H9 (cell line): Measurements from ENCODE around the gene NOP16. TPM values are rescaled to one million over a fixed set of nuclear protein-coding genes. Genes with fewer than 3 reads are reported as not detected.

Experiments
- DNase-seq: peaks from one replicate; pipeline ENCODE4 v3.0.0-alpha.2; 2017
- H2AFZ ChIP-seq: one replicate; pipeline ENCODE4 v1.6.1; 2013; ENCODE audit warnings: mild to moderate bottlenecking, low read length, control low read depth, moderate library complexity
- H2AK5ac ChIP-seq: 2 replicates; pipeline ENCODE4 v1.6.1; 2013; ENCODE audit warnings: low read length, control low read depth, mixed read lengths; ENCODE audit not compliant: insufficient read length
- H2BK120ac ChIP-seq: one replicate; pipeline ENCODE4 v1.6.1; 2013; ENCODE audit warnings: low read depth, mild to moderate bottlenecking, low read length, control low read depth, inconsistent platforms; ENCODE audit not compliant: poor library complexity, severe bottlenecking
- H2BK12ac ChIP-seq: 2 replicates; pipeline ENCODE4 v1.6.1; 2013; ENCODE audit warnings: low read length, control low read depth, mixed read lengths, low read depth; ENCODE audit not compliant: insufficient read length
- H2BK15ac ChIP-seq: 2 replicates; pipeline ENCODE4 v1.6.1; 2013; ENCODE audit warnings: low read depth, low read length, control low read depth
- H2BK20ac ChIP-seq: one replicate; pipeline ENCODE4 v1.6.1; 2013; ENCODE audit warnings: low read depth, mild to moderate bottlenecking, low read length, control low read depth, inconsistent platforms; ENCODE audit not compliant: poor library complexity, severe bottlenecking
- H2BK5ac ChIP-seq: 2 replicates; pipeline ENCODE4 v1.6.1; 2013; ENCODE audit warnings: low read length, control low read depth, mixed read lengths; ENCODE audit not compliant: insufficient read length
- H3K14ac ChIP-seq: 2 replicates; pipeline ENCODE4 v1.6.1; 2013; ENCODE audit warnings: low read length, control low read depth; ENCODE audit not compliant: insufficient read depth
- H3K18ac ChIP-seq: 2 replicates; pipeline ENCODE4 v1.6.1; 2013; ENCODE audit warnings: low read depth, mild to moderate bottlenecking, mixed read lengths, low read length, control low read depth; ENCODE audit not compliant: insufficient read length
- H3K23ac ChIP-seq: 2 replicates; pipeline ENCODE4 v1.6.1; 2013; ENCODE audit warnings: low read length, control low read depth, mixed read lengths, low read depth; ENCODE audit not compliant: insufficient read length
- H3K23me2 ChIP-seq: 2 replicates; pipeline ENCODE4 v1.6.1; 2013; ENCODE audit warnings: low read depth, mild to moderate bottlenecking, mixed read lengths, low read length, control low read depth; ENCODE audit not compliant: insufficient read length, poor library complexity, severe bottlenecking
- H3K27ac ChIP-seq: 2 replicates; pipeline ENCODE4 v1.5.1; 2013; ENCODE audit warnings: low read length, control low read depth, mixed read lengths, low read depth; ENCODE audit not compliant: insufficient read length
- H3K27me3 ChIP-seq: 2 replicates; pipeline ENCODE4 v1.6.1; 2013; ENCODE audit warnings: low read length, control low read depth, inconsistent platforms; ENCODE audit not compliant: insufficient read depth
- H3K4ac ChIP-seq: 2 replicates; pipeline ENCODE4 v1.6.1; 2013; ENCODE audit warnings: low read depth, mild to moderate bottlenecking, control low read depth, inconsistent platforms, low read length, moderate library complexity
- H3K4me1 ChIP-seq: 2 replicates; pipeline ENCODE4 v1.6.1; 2013; ENCODE audit warnings: low read length, control low read depth, inconsistent platforms; ENCODE audit not compliant: insufficient read depth
- H3K4me2 ChIP-seq: 2 replicates; pipeline ENCODE4 v1.6.1; 2013; ENCODE audit warnings: low read length, control low read depth, mixed read lengths; ENCODE audit not compliant: insufficient read length, insufficient read depth
- H3K56ac ChIP-seq: 2 replicates; pipeline ENCODE4 v1.6.1; 2013; ENCODE audit warnings: low read depth, mild to moderate bottlenecking, mixed read lengths, low read length, control low read depth; ENCODE audit not compliant: insufficient read length
- H3K79me1 ChIP-seq: 2 replicates; pipeline ENCODE4 v1.6.1; 2013; ENCODE audit warnings: low read depth, mild to moderate bottlenecking, moderate library complexity, low read length, control low read depth, inconsistent platforms; ENCODE audit not compliant: insufficient read depth, poor library complexity, severe bottlenecking
- H3K79me2 ChIP-seq: 2 replicates; pipeline ENCODE4 v1.6.1; 2013; ENCODE audit warnings: low read length, control low read depth, inconsistent platforms; ENCODE audit not compliant: insufficient read depth
- H3K9ac ChIP-seq: 2 replicates; pipeline ENCODE4 v1.6.1; 2013; ENCODE audit warnings: low read length, control low read depth, mixed read lengths; ENCODE audit not compliant: insufficient read length; ENCODE audit errors: extremely low read depth
- H3K9me3 ChIP-seq: one replicate; pipeline ENCODE4 v1.6.1; 2013; ENCODE audit warnings: low read depth, low read length, inconsistent platforms; ENCODE audit not compliant: control insufficient read depth
- H3T11ph ChIP-seq: one replicate; pipeline ENCODE4 v1.6.1; 2013; ENCODE audit warnings: mild to moderate bottlenecking, low read length, control low read depth, inconsistent platforms
- H4K20me1 ChIP-seq: one replicate; pipeline ENCODE4 v1.6.1; 2013; ENCODE audit not compliant: control insufficient read depth, insufficient read length, insufficient read depth
- H4K5ac ChIP-seq: 2 replicates; pipeline ENCODE4 v1.6.1; 2013; ENCODE audit warnings: low read depth, mild to moderate bottlenecking, mixed read lengths, low read length, control low read depth; ENCODE audit not compliant: insufficient read length
- H4K8ac ChIP-seq: replicated peaks from 2 replicates; pipeline ENCODE4 v1.6.1; 2013; ENCODE audit warnings: low read length, control low read depth, mixed read lengths, low read depth; ENCODE audit not compliant: insufficient read length
- H4K91ac ChIP-seq: 2 replicates; pipeline ENCODE4 v1.6.1; 2013; ENCODE audit warnings: low read depth, mild to moderate bottlenecking, moderate library complexity, mixed read lengths, low read length, control low read depth; ENCODE audit not compliant: insufficient read length
- H3K27ac Mint-ChIP-seq, 3 experiments: 2 replicates in 2 of 3; 3 replicates in 1 of 3; pipeline ENCODE4 v1.8.0; 2020 to 2021; ENCODE audit warnings: mixed read lengths in 3 of 3, mild to moderate bottlenecking in 1 of 3, moderate library complexity in 1 of 3
- H3K27me3 Mint-ChIP-seq: 2 replicates; pipeline ENCODE4 v1.8.0; 2021; ENCODE audit warnings: low read depth, mild to moderate bottlenecking, moderate library complexity, mixed read lengths
- H3K36me3 Mint-ChIP-seq, 3 experiments: 2 replicates in 2 of 3; 3 replicates in 1 of 3; pipeline ENCODE4 v1.8.0; 2020 to 2021; ENCODE audit warnings: low read depth in 3 of 3, mixed read lengths in 3 of 3; ENCODE audit not compliant: insufficient read depth in 1 of 3
- H3K4me1 Mint-ChIP-seq, 2 experiments: 2 replicates each; pipeline ENCODE4 v1.8.0; 2020; ENCODE audit warnings: mixed read lengths in 2 of 2
- H3K4me3 Mint-ChIP-seq, 2 experiments: 2 replicates in 1 of 2; 3 replicates in 1 of 2; pipeline ENCODE4 v1.8.0; 2020 to 2021; ENCODE audit warnings: mild to moderate bottlenecking in 2 of 2, mixed read lengths in 2 of 2, moderate library complexity in 1 of 2
- H3K9me3 Mint-ChIP-seq, 2 experiments: 2 replicates in 1 of 2; 3 replicates in 1 of 2; pipeline ENCODE4 v1.8.0; 2020; ENCODE audit warnings: mild to moderate bottlenecking in 2 of 2, mixed read lengths in 2 of 2, moderate library complexity in 1 of 2
- WGBS: extraction: QIAGEN DNeasy Blood & Tissue Kit; methylation state at CpG from one replicate; pipeline ENCODE4 v1.1.7; 2013; ENCODE audit warnings: missing lambda C conversion rate, low lambda C conversion rate, mixed read lengths; ENCODE audit not compliant: insufficient read length; ENCODE audit errors: extremely low coverage; 5-methylcytosine and 5-hydroxymethylcytosine counted together
- total RNA-seq: library from RNA; stranded (reverse); gene quantifications from 2 replicates; pipeline ENCODE4 v1.2.1, GENCODE V29; 2021
- TF ChIP-seq, protein P1 (sequence below): fragments of 200-600 bp; sonication (generic); conservative IDR thresholded peaks from 3 replicates; pipeline ENCODE4 v1.8.0; 2021; ENCODE audit warnings: antibody characterized with exemption, mild to moderate bottlenecking

NOP16 gene
- total RNA-seq, 1 experiment from 2014 or later: 114 TPM

DNA sequence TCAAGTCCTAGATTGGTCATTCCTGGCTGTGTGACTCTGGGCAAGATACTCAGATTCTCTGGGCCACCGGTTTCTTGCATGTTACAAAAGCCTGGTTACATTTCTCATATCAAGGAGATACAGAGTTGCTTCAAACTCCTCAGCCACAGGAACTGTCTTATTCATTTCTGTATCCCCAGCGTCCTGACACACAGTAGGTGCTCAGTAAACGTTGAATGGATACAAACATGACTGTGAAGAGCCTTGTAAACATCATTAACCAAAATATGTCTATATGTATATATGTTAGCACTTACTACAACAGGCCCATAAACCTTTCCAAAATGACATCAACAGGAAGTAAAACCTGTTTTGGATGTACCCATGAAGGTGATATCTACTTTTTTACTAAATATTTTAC lies 26.3 kb upstream of the NOP16 start:
- H2BK20ac ChIP-seq: no peak overlapping the region
- no peak overlapping the region for H3K4ac ChIP-seq
- no CpG with 5 or more reads among the region's 3 CpGs for WGBS
- Mint-ChIP-seq H3K9me3 (peaks cover 2 to 12% of the 10 kb centered on the region in 2 experiments; a peak in 2 of 5 replicates), H3K4me3 (no peak overlapping the region; a peak in 2 of 5 replicates), H3K27ac (no peak overlapping the region), H3K36me3 (peaks cover 0 to 10% (median 4%) of the 10 kb centered on the region in 3 experiments; a peak in 4 of 7 replicates), H3K27me3 (peaks cover 19% of the 10 kb centered on the region), H3K4me1 (peaks cover 6 to 9% of the 10 kb centered on the region in 2 experiments; a peak in 3 of 4 replicates)
- no peaks in the 10 kb centered on the region for H3K4me1 ChIP-seq
- H4K5ac ChIP-seq: no peak overlapping the region
- DNase-seq: no peak
- no peak overlapping the region for H3K27ac ChIP-seq
- no peak overlapping the region for H2BK12ac ChIP-seq
- no peak overlapping the region for H2AFZ ChIP-seq
- H3K18ac ChIP-seq: no peak overlapping the region
- no peak overlapping the region for H2AK5ac ChIP-seq
- no peak overlapping the region for H4K91ac ChIP-seq
- H4K20me1 ChIP-seq: no peaks in the 10 kb centered on the region
- H3T11ph ChIP-seq: no peak overlapping the region
- H3K23me2 ChIP-seq: peaks cover 5% of the 10 kb centered on the region
- no peak overlapping the region for H2BK120ac ChIP-seq
- H3K79me2 ChIP-seq: no peaks in the 10 kb centered on the region
- H3K9ac ChIP-seq: no peak overlapping the region
- TF ChIP-seq, protein P1, sequence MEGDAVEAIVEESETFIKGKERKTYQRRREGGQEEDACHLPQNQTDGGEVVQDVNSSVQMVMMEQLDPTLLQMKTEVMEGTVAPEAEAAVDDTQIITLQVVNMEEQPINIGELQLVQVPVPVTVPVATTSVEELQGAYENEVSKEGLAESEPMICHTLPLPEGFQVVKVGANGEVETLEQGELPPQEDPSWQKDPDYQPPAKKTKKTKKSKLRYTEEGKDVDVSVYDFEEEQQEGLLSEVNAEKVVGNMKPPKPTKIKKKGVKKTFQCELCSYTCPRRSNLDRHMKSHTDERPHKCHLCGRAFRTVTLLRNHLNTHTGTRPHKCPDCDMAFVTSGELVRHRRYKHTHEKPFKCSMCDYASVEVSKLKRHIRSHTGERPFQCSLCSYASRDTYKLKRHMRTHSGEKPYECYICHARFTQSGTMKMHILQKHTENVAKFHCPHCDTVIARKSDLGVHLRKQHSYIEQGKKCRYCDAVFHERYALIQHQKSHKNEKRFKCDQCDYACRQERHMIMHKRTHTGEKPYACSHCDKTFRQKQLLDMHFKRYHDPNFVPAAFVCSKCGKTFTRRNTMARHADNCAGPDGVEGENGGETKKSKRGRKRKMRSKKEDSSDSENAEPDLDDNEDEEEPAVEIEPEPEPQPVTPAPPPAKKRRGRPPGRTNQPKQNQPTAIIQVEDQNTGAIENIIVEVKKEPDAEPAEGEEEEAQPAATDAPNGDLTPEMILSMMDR: no peak
- H3K14ac ChIP-seq: no peak overlapping the region
- no peak overlapping the region for H3K56ac ChIP-seq
- no peak overlapping the region for H3K4me2 ChIP-seq
- H2BK15ac ChIP-seq: no peak overlapping the region
- H3K27me3 ChIP-seq: no peaks in the 10 kb centered on the region; the same call in 1 of the 2 replicates
- no peak overlapping the region for H2BK5ac ChIP-seq
- no peak overlapping the region for H3K23ac ChIP-seq
- no peaks in the 10 kb centered on the region for H3K9me3 ChIP-seq
- no peaks in the 10 kb centered on the region for H3K79me1 ChIP-seq
- no peak overlapping the region for H4K8ac ChIP-seq
